Iris pigment epithelial cell (primary cell): Measurements from ENCODE around the gene KCNAB3.

Source experiments
- DNase-seq: peaks from one replicate; pipeline ENCODE4 v3.0.0-alpha.2; 2011; ENCODE audit warnings: low read depth

The KCNAB3 gene

DNA sequence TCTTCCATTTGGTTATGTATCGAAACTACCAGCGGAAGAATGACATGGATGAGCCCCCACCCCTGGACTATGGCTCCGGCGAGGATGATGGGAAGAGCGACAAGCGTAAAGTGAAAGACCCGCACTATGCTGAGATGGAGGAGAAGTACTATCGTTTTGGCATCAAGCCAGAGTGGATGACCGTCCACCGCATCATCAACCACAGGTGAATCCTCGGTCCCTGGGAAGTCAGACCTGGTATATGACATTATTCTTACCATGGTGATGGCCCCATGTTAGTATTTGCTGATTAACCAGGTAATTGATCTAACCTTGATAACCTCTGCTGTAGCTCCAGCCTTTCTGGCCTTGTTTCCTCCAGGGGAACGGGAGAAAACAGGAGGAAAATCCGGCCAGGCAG lies 32.6 kb downstream of the KCNAB3 start:
- no peak for DNase-seq

DNA sequence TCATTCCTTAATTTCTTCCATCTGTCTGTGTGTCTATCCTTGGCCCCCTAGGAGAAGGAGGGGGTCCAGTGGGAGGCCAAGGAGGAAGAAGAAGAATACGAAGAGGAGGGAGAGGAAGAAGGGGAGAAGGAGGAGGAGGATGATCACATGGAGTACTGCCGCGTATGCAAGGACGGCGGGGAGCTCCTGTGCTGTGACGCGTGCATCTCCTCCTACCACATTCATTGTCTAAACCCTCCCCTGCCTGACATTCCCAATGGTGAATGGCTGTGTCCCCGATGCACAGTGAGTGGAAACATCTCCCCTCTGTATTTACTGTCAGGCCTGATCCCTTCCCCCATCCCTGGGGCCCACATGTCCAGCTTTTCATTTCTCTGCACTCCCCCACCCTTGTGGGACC lies 34.8 kb downstream of the KCNAB3 start:
- no peak for DNase-seq

DNA sequence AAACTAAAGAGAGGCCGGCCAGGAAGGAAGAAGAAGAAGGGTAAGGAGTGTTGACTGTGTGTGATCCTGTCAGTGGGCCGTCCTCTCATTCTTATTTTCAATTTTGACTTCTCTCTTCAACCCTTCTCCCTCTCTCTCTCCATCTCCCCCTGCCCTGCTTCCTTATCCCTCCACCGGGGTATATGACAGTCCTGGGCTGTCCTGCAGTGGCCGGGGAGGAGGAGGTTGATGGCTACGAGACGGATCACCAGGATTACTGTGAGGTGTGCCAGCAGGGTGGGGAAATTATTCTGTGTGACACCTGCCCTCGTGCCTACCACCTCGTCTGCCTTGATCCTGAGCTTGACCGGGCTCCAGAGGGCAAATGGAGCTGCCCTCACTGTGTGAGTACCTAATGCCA lies 35.4 kb downstream of the KCNAB3 start:
- no peak for DNase-seq

DNA sequence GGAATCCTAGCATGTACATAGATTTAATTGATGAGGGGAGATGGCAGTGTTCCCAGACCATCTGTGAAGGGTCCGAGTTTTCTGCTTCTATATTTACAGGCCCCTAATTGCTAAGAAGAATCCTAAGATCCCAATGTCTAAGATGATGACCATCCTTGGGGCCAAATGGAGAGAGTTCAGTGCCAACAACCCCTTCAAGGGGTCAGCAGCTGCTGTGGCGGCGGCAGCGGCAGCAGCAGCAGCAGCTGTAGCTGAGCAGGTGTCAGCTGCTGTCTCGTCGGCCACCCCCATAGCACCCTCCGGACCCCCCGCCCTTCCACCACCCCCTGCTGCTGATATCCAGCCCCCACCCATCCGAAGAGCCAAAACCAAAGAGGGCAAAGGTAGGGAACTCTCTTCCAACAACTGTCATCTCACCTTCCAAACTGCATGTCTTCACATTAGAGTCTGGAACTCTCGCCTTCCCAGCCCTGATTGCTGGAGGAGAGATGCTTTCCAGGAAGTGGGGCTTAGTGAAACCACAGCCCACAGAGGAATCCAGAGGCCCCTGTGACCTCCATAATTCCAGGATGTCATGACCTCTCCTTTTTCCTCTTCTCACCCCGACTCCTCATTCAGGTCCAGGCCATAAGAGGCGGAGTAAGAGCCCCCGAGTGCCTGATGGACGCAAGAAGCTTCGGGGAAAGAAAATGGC lies 36.3 kb downstream of the KCNAB3 start:
- DNase-seq = no peak

DNA sequence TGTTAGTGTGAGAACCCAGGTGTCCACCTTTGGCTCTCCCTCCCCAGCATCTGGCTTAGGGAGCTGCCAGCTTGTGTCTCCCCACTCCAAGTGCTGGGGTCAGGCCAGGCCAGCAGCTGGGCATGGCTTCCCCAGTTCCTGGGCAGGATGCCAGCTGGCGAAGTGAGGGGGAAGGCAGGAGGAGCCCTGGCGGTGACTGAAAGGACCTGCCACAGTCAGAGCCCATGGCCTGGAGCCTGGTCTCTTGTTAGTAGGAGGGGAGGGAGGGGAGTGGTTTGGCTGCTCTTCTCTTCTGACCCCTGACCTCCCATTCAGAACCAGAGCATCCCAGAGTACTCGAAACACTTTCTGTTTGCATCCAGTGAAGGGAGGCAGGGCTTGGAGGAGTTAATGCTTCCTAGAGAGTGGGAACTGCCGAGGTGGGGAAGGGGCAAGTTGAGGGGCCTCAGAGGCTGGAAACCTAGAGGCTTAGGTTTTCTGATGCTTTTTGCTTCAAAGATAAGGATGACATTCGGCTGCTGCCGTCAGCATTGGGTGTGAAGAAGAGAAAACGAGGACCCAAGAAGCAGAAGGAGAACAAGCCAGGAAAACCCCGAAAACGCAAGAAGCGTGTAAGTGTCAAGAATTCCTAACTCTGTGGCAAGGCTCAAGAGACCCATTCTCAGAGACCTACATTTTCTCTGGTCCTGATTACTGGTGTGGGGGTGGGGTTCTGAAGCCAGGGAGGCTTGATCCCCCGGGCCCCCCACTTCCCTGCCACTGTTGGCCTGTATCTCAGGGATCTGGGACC lies 40.3 kb downstream of the KCNAB3 start:
- peak; percentile 79 for DNase-seq

DNA sequence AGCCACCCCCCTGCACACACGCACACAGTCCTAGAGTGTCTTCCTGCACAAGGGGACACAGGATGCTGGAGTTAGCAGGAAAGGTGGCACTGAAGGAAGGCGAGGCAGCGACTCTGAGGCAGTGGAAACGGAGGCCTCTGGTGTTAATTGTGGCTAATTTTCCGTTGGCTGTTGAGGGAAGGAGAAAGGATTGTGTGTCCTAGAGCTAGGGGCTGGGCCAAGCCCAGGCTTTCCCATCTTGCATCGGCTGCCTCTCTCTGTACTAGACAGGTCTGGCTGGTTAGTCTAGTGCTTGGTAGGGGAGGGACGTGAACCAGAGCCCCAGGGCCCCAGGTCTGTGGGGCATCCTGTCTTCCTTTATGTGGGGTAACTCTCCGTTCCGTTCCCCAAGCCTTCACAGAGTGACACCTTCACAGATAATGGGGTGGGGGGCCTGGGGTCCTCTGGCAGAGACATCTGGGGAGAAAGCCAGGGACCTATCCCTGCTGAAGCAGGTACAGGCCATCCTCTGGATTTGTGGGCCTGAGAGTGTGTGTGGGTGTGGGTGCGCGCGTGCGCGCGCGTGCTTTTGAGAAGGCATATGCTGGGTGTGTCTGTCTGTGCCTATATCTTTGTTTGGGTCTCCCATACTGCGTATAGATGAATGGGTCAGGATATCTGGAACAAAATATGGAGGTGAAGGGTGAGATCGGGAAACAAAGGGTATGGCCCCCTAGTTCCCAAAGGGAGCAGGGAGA lies 41.3 kb downstream of the KCNAB3 start, which contains the start of gene CHD3:
Gene CHD3 (plus strand): TSS at position 606 of the 737 bp plus-strand sequence. CDS start 212 bp downstream, outside the sequence.
- DNase-seq = peak; percentile 46

DNA sequence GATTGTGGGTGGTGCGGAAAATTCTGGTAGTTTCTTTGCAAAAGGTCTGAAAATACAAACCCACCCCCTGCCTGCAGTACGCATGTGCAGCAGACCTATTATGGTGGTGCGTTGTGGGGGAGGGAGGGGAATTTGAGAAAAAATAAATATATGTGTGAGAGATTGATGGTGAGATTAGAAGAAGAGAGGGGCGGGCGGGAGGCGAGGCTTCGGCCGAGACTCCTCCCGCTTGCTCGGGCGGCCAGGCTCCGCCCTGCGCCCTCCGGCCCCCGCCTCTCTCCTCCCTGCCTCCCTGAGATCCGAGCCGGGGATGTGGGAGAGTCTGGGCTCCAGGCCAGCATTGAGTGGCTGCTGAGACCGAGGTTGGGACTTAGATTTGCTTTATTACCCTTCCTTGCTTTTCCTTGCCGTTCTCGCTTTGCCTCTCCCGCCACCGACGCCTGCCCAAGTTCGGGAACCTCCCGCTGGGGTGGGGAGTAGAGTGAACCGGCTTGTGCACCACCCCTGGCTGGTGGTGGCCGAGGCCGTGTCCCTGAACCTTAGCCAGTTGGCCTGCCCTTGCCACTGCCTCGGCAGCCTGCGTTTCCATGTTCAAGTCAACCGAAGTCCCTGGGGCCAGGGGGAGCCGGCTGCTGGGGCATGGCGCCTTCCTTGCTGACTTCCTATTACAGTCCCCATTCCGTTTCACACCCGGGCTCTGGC lies 42.0 kb downstream of the KCNAB3 start:
- peak; percentile 97 for DNase-seq

DNA sequence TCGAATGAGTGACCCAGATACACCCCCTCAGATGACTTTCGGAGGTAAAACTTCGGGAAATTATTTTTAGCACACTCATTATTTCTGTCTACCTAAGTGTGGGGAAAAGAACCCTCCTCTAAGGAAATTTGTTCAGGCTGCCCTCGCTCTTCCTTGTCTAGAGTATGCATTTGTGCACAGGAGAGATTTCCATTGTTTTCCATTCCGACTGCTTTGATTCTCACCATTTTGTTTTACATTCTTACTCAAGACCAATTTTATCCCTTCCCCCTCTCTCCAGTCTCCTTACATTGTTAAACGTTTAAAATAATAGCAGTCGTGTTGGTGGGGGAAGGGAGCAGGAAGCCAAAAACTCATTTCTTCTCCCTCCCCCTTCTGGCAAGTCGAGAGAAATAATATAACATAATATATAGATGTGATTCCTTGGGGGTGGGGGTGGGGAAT lies 42.6 kb downstream of the KCNAB3 start:
- no peak for DNase-seq

DNA sequence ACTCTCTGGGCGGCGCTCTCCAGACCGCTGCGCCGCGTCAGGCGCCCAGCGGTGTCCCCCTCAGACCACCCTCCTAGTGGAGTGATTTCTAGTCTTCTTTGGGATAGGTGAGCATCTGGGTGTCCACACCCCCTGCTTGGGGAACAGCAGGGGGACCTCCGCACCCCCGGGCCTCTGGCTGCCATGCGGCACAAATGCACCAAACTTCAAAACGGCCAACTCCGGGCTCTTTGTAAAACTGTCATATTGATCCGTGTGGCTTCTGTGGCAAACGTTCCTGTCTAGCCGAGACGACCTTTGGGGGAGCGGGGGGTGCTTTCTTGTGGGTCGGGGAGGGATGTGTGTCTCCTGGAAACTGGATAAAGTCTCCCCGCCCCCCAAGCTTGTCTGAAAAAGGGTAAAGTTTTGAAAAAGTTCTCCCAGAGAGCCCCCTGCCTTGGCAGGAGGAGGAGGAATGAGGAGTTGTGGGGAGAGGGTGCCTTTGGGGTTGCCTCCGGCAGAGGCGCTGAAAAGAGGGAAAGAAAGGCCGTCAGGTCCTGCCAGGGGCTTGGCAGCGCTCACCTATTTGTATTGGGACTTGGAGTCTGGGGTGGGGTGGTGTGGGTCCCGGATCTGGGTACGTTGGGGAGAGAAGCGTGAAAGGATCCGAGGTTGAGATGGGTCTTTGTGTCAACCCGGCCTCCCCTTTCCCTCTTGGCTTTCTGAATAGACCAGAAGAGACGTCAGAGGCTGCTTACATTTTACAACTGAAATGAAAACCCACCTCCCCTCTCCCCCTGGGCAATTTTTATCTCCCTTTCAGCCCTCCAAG lies 43.2 kb downstream of the KCNAB3 start:
- DNase-seq = no peak

DNA sequence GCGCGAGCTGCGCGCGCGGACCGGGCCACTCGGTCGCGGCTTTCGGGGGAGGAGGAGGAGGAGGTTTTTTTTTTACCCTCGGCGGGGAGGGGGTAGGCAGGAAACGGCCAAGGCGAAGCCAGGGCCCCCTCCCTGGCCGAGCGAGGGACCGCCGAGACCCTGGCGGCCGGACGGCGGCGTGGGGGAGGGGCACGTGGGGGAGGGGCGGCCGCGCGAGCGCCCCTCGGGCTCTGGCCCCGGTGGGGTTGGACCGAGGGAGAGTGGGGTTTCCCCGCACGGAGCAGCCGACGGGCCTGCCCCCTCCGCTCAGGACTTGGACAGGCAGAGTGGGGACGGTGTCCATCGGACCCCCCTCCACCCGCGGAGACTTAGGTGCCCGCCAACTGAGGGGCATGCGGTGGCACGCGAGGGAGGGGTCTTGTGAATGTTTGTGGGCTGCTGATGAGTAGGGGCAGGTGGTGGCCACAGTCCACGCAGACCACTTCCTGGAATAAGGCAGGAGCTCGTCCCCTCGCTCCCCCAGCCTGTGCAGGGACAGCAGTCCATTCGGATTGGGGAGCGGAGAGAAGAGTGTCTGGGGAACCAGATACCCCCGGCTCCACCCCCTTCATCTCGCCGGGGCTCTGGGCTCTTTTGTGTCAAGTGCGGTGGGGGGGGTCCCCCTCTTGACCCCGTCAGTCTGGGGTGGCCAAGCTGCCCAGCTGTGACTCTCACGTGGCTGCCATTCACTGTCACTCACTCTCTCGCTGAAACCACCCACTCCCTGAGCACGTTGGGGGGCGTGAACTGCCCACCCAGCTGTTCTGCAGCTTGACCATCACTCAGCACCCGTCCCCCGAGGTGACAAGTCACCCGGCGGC lies 44.1 kb downstream of the KCNAB3 start:
- no peak for DNase-seq

DNA sequence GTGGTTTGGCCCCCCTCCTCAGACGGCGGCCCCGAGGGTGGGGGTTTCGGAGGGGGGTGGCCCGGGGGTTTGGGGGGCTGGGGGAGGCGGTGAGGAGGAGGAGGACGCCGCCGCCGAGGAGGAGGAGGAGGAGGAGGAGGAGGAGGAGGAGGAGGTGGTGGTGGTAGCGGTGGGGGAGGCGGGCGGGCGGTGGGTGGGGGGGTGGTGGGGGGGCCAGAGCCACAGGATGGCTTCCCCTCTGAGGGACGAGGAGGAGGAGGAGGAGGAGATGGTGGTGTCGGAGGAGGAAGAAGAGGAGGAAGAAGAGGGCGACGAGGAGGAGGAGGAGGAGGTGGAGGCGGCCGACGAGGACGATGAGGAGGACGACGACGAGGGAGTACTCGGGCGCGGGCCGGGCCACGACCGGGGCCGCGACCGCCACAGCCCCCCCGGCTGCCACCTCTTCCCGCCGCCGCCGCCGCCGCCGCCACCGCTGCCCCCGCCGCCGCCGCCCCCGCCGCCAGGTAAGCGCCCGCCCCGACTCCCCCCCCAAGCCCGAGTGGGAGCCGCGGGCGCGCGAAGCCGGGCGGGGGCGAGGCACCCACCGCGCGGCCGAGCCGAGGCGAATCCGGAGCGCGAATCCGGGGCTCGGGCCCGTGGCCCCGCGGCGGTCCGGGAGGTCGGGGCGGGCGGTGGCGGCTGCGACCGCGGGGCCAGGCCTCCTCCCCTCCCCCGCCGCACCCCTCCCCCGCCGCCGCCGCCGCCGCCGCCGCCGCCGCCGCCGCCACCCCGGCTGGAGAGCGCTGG lies 44.9 kb downstream of the KCNAB3 start:
- no peak for DNase-seq

DNA sequence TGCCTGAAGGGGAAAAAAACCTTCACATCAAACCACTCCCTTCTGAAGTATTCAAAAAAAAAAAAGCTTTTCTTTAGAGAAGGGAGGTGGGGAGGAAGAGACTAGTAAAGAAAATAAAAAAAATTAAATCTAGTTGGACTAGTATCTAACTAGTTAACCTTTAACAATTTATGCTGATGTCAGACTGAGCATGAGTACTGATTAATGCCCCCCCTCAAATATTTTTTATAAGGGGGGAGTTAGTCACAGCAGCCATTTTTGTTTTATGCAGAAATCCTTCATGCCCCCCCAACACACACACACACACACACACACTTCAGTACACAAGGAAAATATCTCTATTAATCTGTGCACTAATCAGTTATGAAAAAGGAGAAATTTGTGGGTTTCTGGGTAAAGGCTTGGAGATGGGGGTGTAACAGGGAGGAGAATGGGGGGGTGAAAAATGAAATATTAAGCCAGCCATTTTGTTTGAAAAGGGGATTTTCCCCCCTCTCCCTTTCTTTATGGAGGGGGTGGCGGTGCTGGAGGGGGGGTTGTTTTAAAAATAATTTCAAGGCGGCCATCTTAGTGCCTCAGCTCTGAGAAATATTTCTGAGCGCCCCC lies 45.8 kb downstream of the KCNAB3 start:
- peak; percentile 49 for DNase-seq

DNA sequence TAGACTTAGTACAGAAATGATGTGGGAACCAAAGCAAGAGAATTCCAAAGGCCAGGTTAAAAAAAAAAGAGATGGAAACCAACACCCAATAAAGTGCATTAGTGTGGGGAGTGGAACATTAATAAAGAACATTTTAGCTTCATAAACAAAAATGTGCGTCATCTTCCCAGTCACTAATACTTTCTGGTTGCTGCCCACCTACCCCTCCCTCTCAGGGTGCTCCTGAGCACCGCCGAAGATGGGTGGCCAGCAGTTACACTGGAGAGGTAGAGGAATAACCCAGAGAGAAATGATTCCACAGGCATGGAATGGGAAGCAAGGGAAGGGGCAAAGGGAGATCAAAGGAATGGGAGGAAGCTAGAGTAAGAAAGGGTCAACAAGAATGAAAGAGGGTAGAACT lies 47.0 kb downstream of the KCNAB3 start:
- peak; percentile 31 for DNase-seq

DNA sequence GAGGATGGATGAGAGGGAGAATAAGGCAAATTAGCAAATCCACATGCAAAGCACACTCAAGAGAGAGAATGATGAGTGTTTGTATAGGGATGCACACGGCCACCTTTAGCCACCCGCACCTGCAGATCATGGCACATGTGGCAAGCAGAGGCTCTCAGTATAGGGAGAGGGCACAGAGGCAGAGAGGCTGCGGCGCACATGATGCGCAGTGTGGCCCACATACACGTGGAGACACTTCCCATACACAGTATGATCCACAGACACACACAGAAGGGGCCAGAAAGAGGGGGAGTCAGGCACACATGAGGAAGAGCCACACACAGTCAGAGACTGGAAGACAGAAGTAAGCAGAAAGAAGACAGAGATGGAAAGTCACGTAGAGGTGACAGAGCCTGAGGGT lies 47.6 kb downstream of the KCNAB3 start:
- DNase-seq = no peak

DNA sequence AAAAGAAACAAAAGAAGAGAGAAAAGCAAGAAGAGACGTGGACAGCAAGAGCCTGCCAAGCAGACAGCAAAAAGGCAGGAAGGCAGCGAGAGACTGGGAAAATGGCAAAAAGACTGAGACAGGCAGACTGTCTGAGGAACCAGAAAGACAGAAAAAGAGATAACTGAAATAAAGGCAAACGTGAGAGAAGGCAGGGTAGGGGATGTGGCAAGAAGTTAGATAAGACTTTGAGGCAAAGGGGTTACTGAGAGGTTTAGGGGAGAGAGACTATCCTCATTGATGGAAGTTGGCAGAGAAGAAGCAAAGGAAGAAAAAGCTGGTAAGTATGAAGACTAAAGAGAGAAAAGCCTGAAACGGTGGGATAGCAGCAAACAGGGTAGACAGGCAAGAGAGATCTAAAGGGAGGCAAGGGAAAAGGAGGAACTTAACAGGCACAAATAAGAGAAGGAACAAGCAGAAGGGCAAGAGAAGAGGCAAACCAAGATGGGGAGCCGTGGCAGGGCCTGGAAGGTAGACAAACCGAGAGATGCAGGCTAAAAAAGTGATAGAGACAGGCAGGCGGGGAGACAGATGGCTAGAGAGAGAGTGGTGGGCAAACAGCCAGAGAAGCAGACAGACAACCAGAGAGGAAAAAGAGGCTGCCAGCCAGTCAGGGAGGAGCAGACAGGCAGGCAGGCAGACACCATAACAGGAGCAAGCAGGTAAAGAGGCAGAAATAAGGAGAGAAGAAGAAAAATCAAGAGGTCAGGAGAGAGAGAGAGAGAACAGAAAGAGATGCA lies 48.2 kb downstream of the KCNAB3 start:
- DNase-seq = peak; percentile 34

DNA sequence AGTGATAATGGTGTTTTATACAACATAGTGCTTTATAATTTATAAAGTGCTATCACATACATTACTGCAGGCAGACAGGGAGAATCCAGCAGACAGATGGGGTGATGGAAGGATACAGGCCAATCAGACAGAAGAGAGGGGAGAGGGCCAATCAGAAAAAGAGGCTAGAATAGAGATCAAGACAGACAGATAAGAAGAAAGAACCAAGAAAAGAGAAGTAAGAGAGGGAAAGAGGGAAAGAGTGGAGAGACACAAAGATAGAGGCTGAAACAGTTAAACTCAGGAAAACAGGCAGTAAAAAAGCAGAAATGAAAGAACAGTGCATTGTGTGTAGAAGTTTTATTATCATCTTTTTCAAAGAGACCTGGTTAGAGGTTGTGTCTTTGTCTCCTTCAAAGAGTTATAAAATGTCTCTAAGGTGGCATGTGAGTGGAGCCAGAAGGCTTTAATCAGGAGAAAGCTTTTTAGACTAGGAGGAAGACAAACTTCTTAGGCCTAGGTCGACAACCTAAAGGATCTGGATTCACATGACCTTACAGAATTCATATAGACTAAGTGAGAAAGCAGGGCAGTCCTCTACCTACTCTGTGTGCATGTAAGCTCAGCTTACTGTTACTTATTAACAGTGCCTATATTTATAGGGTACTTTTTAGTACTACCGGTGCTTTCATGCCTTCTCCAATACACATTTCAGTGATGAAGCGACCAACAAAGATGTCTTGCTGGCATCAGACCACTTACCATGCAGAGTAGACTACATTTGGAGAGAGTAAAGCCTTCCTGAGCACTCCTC lies 49.4 kb downstream of the KCNAB3 start:
- no peak for DNase-seq

DNA sequence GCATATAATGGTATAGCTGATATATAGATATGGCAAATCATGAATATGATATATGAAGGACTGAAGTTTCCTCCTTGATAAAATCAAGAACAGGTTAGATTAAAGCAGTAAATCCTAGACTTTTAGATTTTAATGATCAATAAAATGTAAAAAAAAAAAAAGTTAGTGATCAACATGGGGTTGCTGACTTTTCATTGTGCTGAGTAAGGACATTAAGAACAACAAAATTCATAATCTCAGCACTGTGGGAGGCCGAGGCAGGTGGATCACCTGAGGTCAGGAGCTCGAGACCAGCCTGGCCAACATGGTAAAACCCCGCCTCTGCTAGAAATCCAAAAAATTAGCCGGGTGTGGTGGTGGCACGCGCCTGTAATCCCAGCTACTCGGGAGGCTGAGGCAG lies 51.4 kb downstream of the KCNAB3 start:
- DNase-seq = no peak
